HepG2 (cell line): ENCODE results near the gene SMKR1. TPM values are rescaled to one million over a fixed set of nuclear protein-coding genes. Genes with fewer than 3 reads are reported as not detected.

Experiments used
- AHDC1 ChIP-seq: sonication (generic); formaldehyde crosslinking; IDR thresholded peaks from 2 replicates; pipeline ENCODE4 v1.5.1; 2020; ENCODE audit warnings: mild to moderate bottlenecking, missing genetic modification reagents, borderline replicate concordance
- BRF2 ChIP-seq: sonication (generic); formaldehyde crosslinking; IDR thresholded peaks from 2 replicates; pipeline ENCODE4 v1.8.1; 2022; ENCODE audit warnings: mild to moderate bottlenecking, missing genetic modification reagents
- POLR2G ChIP-seq: fragments of 200-400 bp; formaldehyde crosslinking; IDR thresholded peaks from 2 replicates; pipeline ENCODE4 v1.6.1; 2018; ENCODE audit warnings: mild to moderate bottlenecking, low read depth, low read length, moderate library complexity
- SATB2 ChIP-seq: sonication (generic); formaldehyde crosslinking; IDR thresholded peaks from 2 replicates; pipeline ENCODE4 v1.5.0; 2020; ENCODE audit warnings: missing genetic modification reagents
- THAP9 ChIP-seq: sonication (generic); formaldehyde crosslinking; IDR thresholded peaks from 2 replicates; pipeline ENCODE4; 2020; ENCODE audit warnings: missing genetic modification reagents, mild to moderate bottlenecking, borderline replicate concordance
- ZBTB21 ChIP-seq: sonication (generic); formaldehyde crosslinking; IDR thresholded peaks from 2 replicates; pipeline ENCODE4 v1.4.0; 2020; ENCODE audit warnings: missing genetic modification reagents
- ZC3H13 ChIP-seq: sonication (generic); formaldehyde crosslinking; IDR thresholded peaks from 2 replicates; pipeline ENCODE4 v1.8.1; 2023; ENCODE audit warnings: mild to moderate bottlenecking, missing genetic modification reagents, moderate library complexity
- ZFP91 ChIP-seq: sonication (generic); formaldehyde crosslinking; IDR thresholded peaks from 2 replicates; pipeline ENCODE4 v1.9.0; 2022; ENCODE audit warnings: missing genetic modification reagents, mild to moderate bottlenecking, borderline replicate concordance
- ZMYM4 ChIP-seq: sonication (generic); formaldehyde crosslinking; IDR thresholded peaks from 2 replicates; pipeline ENCODE4 v1.8.1; 2023; ENCODE audit warnings: mild to moderate bottlenecking, missing genetic modification reagents
- ZNF589 ChIP-seq: sonication (generic); formaldehyde crosslinking; conservative IDR thresholded peaks from 2 replicates; pipeline ENCODE4 v1.8.0; 2022; ENCODE audit warnings: mild to moderate bottlenecking, moderate library complexity, missing genetic modification reagents
- ZNF770 ChIP-seq: sonication (generic); formaldehyde crosslinking; IDR thresholded peaks from 2 replicates; pipeline ENCODE4 v1.5.0; 2020; ENCODE audit warnings: mild to moderate bottlenecking, missing genetic modification reagents
- ZNF777 ChIP-seq: sonication (generic); formaldehyde crosslinking; IDR thresholded peaks from 2 replicates; pipeline ENCODE4 v1.4.0; 2020; ENCODE audit warnings: missing genetic modification reagents
- polyA plus RNA-seq, 8 experiments: library from polyadenylated mRNA; depleted of rRNA in 3 of 8; stranded (reverse) in 7 of 8; unstranded in 1 of 8; fragments of >200 nt; fragmentation: Illumina TruSeq in 4 of 8; extraction: Trizol in 4 of 8; gene quantifications; 2 replicates each; pipeline versions ENCODE4 v1.2.1 to v1.2.3, GENCODE V29; 2011 to 2016; ENCODE audit warnings: low read depth in 4 of 8, missing spikeins in 1 of 8, mixed read lengths in 1 of 8; ENCODE audit not compliant: insufficient read depth in 1 of 8
- total RNA-seq, 5 experiments: library from RNA; depleted of rRNA; stranded (reverse); fragments of >200 nt; fragmentation: Illumina TruSeq; extraction: Trizol; gene quantifications; 2 replicates each; pipeline ENCODE4 v1.2.3, GENCODE V29; 2016; ENCODE audit warnings: low read depth in 1 of 5

SMKR1 gene
- total and polyA plus RNA-seq, 2 of the 13 experiments (the other 11 are each of a cell fraction or from before 2014, with no cell fraction given), result 0.07 TPM; not detected in 1

- TF ChIP-seq POLR2G, result no peak
- peak; percentile 25; the same call in 1 of the 2 replicates for TF ChIP-seq ZNF770 (CRISPR knock-in tag)
- 0 out of 2 replicates have a peak, but pooled peaks have one; percentile 8 for TF ChIP-seq ZMYM4
- TF ChIP-seq THAP9 (CRISPR knock-in tag), result no peak
- TF ChIP-seq BRF2 (CRISPR knock-in tag), result no peak
- TF ChIP-seq ZNF589 (CRISPR knock-in tag), result no peak
- peak; percentile 42 for TF ChIP-seq ZNF777
- TF ChIP-seq ZFP91 (CRISPR knock-in tag), result no peak
- no peak for TF ChIP-seq ZBTB21 (CRISPR knock-in tag)
- TF ChIP-seq SATB2 (CRISPR knock-in tag), result no peak
- no peak for TF ChIP-seq ZC3H13 (CRISPR knock-in tag)
- no peak for TF ChIP-seq AHDC1 (CRISPR knock-in tag)
Observed at GRCh38 chr7:129501760-129502707, at the start of gene SMKR1 (continued).
